Breast epithelium (tissue), 4 donors: ENCODE measurements around the gene PGBD4. TPM values are rescaled to one million over a fixed set of nuclear protein-coding genes. Genes with fewer than 3 reads are reported as not detected.

Experiments
- DNase-seq, 2 donors: peaks; one replicate each; pipeline ENCODE4 v3.0.0-alpha.2; 2019; ENCODE audit warnings: low spot score in 2 of 2
- H3K27ac ChIP-seq, 2 donors: fragments of 200-600 bp; sonication (generic) in 1 of 2; one replicate each; pipeline ENCODE4 v1.5.1; 2016 to 2019; ENCODE audit warnings: mild to moderate bottlenecking in 1 of 2
- H3K27me3 ChIP-seq, 2 donors: fragments of 200-600 bp; sonication (generic) in 1 of 2; one replicate each; pipeline versions ENCODE4 v1.5.1 to v1.6.0; 2017 to 2019; ENCODE audit warnings: control low read depth in 1 of 2, mild to moderate bottlenecking in 1 of 2
- H3K36me3 ChIP-seq: fragments of 200-600 bp; one replicate; pipeline ENCODE4 v1.5.1; 2019
- H3K4me1 ChIP-seq, 2 donors: fragments of 200-600 bp; sonication (generic); one replicate each; pipeline ENCODE4 v1.5.1; 2016 to 2019; ENCODE audit warnings: control low read depth in 1 of 2
- H3K4me3 ChIP-seq, 3 donors: fragments of 200-600 bp; sonication (generic); 1 replicate in 2 of 3; 2 replicates in 1 of 3; pipeline ENCODE4 v1.5.1; 2016 to 2019; ENCODE audit warnings: mild to moderate bottlenecking in 3 of 3, moderate library complexity in 2 of 3
- H3K9me3 ChIP-seq, 2 donors: fragments of 200-600 bp; sonication (generic) in 1 of 2; one replicate each; pipeline ENCODE4 v1.5.1; 2016 to 2019; ENCODE audit warnings: control low read depth in 1 of 2
- CTCF ChIP-seq, 3 donors: fragments of 450-650 bp; IDR thresholded peaks; one replicate each; pipeline ENCODE4 v1.5.1; 2016 to 2017; ENCODE audit warnings: antibody characterized with exemption in 3 of 3, mild to moderate bottlenecking in 3 of 3, moderate library complexity in 3 of 3
- POLR2A ChIP-seq: fragments of 450-650 bp; IDR thresholded peaks from one replicate; pipeline ENCODE4 v1.6.1; 2016; ENCODE audit warnings: antibody characterized with exemption, mild to moderate bottlenecking, moderate library complexity
- POLR2AphosphoS5 ChIP-seq, 3 donors: sonication (generic); formaldehyde crosslinking; IDR thresholded peaks; one replicate each; pipeline ENCODE4 v1.6.1; 2017; ENCODE audit warnings: antibody characterized with exemption in 3 of 3
- intact Hi-C: fragments of 100-400 bp; cut with DNase I; formaldehyde crosslinking; loops from one replicate; pipeline ENCODE4 v1.15.1; 2023; ENCODE audit warnings: low total_unique reads
- total RNA-seq, 3 donors: library from RNA; depleted of rRNA; stranded (reverse); fragments of >200 nt; gene quantifications; one replicate each; pipeline ENCODE4 v1.1.0, GENCODE V29; 2016

PGBD4 gene
- total RNA-seq, 3 donors from 2014 or later = 0.64 to 1.6 (median 1.3) TPM

- Histone ChIP-seq H3K27me3 (no peaks in the 10 kb centered on the region), H3K36me3 (no peaks in the 10 kb centered on the region), H3K4me1 (no peaks in the 10 kb centered on the region), H3K4me3 (no peak overlapping the region), H3K27ac (no peak overlapping the region), H3K9me3 (no peaks in the 10 kb centered on the region)
- no peak for DNase-seq
- intact Hi-C loops = no loop called here
- TF ChIP-seq POLR2A = no peak
Measured at GRCh38 chr15:34085746-34086145, 16.1 kb upstream of the PGBD4 start.

- intact Hi-C loops = loop anchor here (10.0 kb wide), 1 partner anchor 125 kb away; the partner anchor contains the start of gene EMC4
- H3K4me3 ChIP-seq = no peak overlapping the region
- H3K9me3 ChIP-seq = no peaks in the 10 kb centered on the region
- no peak for DNase-seq
- H3K27ac ChIP-seq = no peak overlapping the region
- peaks cover 6% of the 10 kb centered on the region for H3K36me3 ChIP-seq
- TF ChIP-seq CTCF (IDR thresholded peaks at IDR 0.05) (no peak), POLR2AphosphoS5 (IDR thresholded peaks at IDR 0.05) (no peak), POLR2A (no peak)
- no peaks in the 10 kb centered on the region for H3K27me3 ChIP-seq
- H3K4me1 ChIP-seq = peaks cover 0 to 11% of the 10 kb centered on the region in 2 donors
Measured at GRCh38 chr15:34099914-34100313, 2.0 kb upstream of the PGBD4 start.

GRCh38 chr15:34102175-34102925, 467 bp downstream of the PGBD4 start:
- Histone ChIP-seq H3K9me3 (no peaks in the 10 kb centered on the region), H3K4me1 (peaks cover 0 to 11% of the 10 kb centered on the region in 2 donors), H3K27ac (peak overlapping the region; percentile 87 to 92), H3K36me3 (no peaks in the 10 kb centered on the region), H3K27me3 (no peaks in the 10 kb centered on the region), H3K4me3 (peak overlapping the region; percentile 79 to 95 (median 81))
- TF ChIP-seq POLR2A (no peak), CTCF (IDR thresholded peaks at IDR 0.05) (no peak), POLR2AphosphoS5 (IDR thresholded peaks at IDR 0.05) (no peak)
- DNase-seq = no peak
- intact Hi-C loops = loop anchor here (10.0 kb wide), 1 partner anchor 122 kb away; the partner anchor contains the start of gene EMC4

GRCh38 chr15:34106423-34106822, 4.5 kb downstream of the PGBD4 start:
- TF ChIP-seq POLR2AphosphoS5 (IDR thresholded peaks at IDR 0.05) (no peak), POLR2A (no peak), CTCF (IDR thresholded peaks at IDR 0.05) (no peak)
- Histone ChIP-seq H3K9me3 (no peaks in the 10 kb centered on the region), H3K4me3 (no peak overlapping the region), H3K4me1 (peaks cover 0 to 4% of the 10 kb centered on the region in 2 donors), H3K27ac (no peak overlapping the region), H3K36me3 (no peaks in the 10 kb centered on the region), H3K27me3 (no peaks in the 10 kb centered on the region)
- intact Hi-C loops = loop anchor here (10.0 kb wide), 1 partner anchor 118 kb away; the partner anchor contains the start of gene EMC4
- no peak for DNase-seq

GRCh38 chr15:34107315-34107714, 5.4 kb downstream of the PGBD4 start:
- Histone ChIP-seq H3K4me3 (no peak overlapping the region), H3K36me3 (no peaks in the 10 kb centered on the region), H3K27ac (no peak overlapping the region), H3K27me3 (no peaks in the 10 kb centered on the region), H3K9me3 (no peaks in the 10 kb centered on the region), H3K4me1 (peaks cover 0 to 4% of the 10 kb centered on the region in 2 donors)
- DNase-seq = no peak
- intact Hi-C loops = loop anchor here (10.0 kb wide), 1 partner anchor 117 kb away; the partner anchor contains the start of gene EMC4
- no peak for TF ChIP-seq POLR2AphosphoS5 (IDR thresholded peaks at IDR 0.05)
- no peak for TF ChIP-seq CTCF (IDR thresholded peaks at IDR 0.05)
- no peak for TF ChIP-seq POLR2A
